ENCODE results near the gene ALOX12B. TPM values are rescaled to one million over a fixed set of nuclear protein-coding genes. Genes with fewer than 3 reads are reported as not detected.

Gene ALOX12B
- total and polyA plus RNA-seq, 2 of the 8 experiments (the other 6 are each of a cell fraction or from before 2014, with no cell fraction given) = 0.86 TPM; not detected in 1

DNA sequence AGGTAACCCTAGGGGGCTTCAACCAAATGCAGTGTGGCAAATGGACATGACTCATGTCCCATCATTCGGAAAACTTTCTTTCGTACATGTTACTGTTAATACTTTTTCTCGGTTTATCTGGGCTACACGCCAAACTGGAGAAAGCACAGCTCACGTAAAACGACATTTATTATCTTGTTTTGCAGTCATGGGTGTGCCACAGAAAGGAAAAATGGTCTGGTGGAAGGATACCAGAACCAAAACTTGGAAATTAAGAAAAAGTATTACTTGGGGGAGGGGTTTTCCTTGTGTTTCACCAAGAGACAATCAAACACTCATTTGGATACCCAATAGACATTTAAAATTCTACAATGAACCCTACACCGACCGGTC is 25.1 kb downstream of the ALOX12B start:
- no peak overlapping the region for H4K5ac ChIP-seq (ENCODE audit: insufficient read length, low read depth, low read length)
- H2AFZ ChIP-seq (ENCODE audit: low read length) = no peak overlapping the region
- peak overlapping the region; percentile 10 for H2BK120ac ChIP-seq (replicated peaks; ENCODE audit: low read depth, low read length)
- H3K79me1 ChIP-seq (ENCODE audit: low read depth, low read length) = no peaks in the 10 kb centered on the region
- H2BK5ac ChIP-seq (ENCODE audit: low read depth, low read length) = no peak overlapping the region
- no peak overlapping the region for H4K91ac ChIP-seq (replicated peaks; ENCODE audit: insufficient read length, low read length)
- H4K8ac ChIP-seq (ENCODE audit: extremely low read depth, insufficient read depth, low read length) = no peak overlapping the region
- FAIRE-seq = no peak
- peak overlapping the region; percentile 32 to 56 (median 42); a peak in 5 of 8 replicates for H3K4me3 ChIP-seq (ENCODE audit: extremely low read depth in 1 of 4, insufficient read depth in 2 of 4, low read depth in 3 of 4, low read length in 4 of 4)
- CTCF ChIA-PET (ENCODE audit: partially characterized antibody) = interaction anchor here (1.0 to 11.6 kb wide), 18 partner anchors 13 to 319 kb away, joined by 3 to 270 read pairs (median 4); partner anchors contain the start of genes ALOX12B, ALOX15B, ALOXE3 and TMEM107
- no peak overlapping the region for H2BK15ac ChIP-seq (ENCODE audit: low read length)
- H2BK12ac ChIP-seq (ENCODE audit: low read depth, low read length) = peak overlapping the region; percentile 75; the same call in 1 of the 2 replicates
- 15% methylated on average over 8 of the region's 8 CpGs; no CpG with 5 or more reads in 1 of the 2 experiments for WGBS, 2 experiments (ENCODE audit: extremely low coverage in 1 of 2, insufficient coverage in 1 of 2, insufficient read length in 1 of 2, insufficient replicate concordance in 2 of 2, low coverage in 1 of 2, low lambda C conversion rate in 2 of 2, missing lambda C conversion rate in 1 of 2)
- H3K4me2 ChIP-seq (ENCODE audit: insufficient read depth in 1 of 2, low read depth in 2 of 2, low read length in 2 of 2) = peak overlapping the region; percentile 80 to 86
- no peak overlapping the region for H3K27ac ChIP-seq (ENCODE audit: low read depth, low read length)
- H3K27me3 ChIP-seq (replicated peaks in 1 of 4; ENCODE audit: control insufficient read depth in 3 of 4, extremely low read depth in 1 of 4, insufficient read depth in 3 of 4, low read length in 3 of 4) = peaks cover 5 to 19% (median 16%) of the 10 kb centered on the region in 4 experiments; a peak in 5 of 7 replicates
- no peak for DNase-seq (ENCODE audit: low read depth in 1 of 2, low spot score in 2 of 2)
- POLR2A ChIA-PET (ENCODE audit: partially characterized antibody) = interaction anchor here (0.6 to 2.2 kb wide), 9 partner anchors 9 to 577 kb away, joined by 3 to 10 read pairs (median 4); no protein-coding TSS in a partner anchor
- no peak overlapping the region for H3K4ac ChIP-seq (replicated peaks; ENCODE audit: insufficient read length, low read depth, low read length)
- peaks cover 7 to 28% (median 16%) of the 10 kb centered on the region in 4 experiments for H3K4me1 ChIP-seq (replicated peaks in 1 of 4; ENCODE audit: control insufficient read depth in 3 of 4, insufficient read depth in 4 of 4, low read length in 3 of 4)
- TF ChIP-seq, protein P1, sequence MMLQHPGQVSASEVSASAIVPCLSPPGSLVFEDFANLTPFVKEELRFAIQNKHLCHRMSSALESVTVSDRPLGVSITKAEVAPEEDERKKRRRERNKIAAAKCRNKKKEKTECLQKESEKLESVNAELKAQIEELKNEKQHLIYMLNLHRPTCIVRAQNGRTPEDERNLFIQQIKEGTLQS (IDR thresholded peaks at IDR 0.05; ENCODE audit: insufficient read depth, low read depth, low read length) = no peak
- no peaks in the 10 kb centered on the region for H3K9me3 ChIP-seq (ENCODE audit: insufficient read depth in 2 of 2, low read depth in 1 of 2, low read length in 1 of 2)
- peaks cover 0 to 4% of the 10 kb centered on the region in 2 experiments for H4K20me1 ChIP-seq (replicated peaks in 1 of 2; ENCODE audit: control insufficient read depth in 1 of 2, insufficient read depth in 2 of 2, low read length in 2 of 2)
- no peak overlapping the region for H3K18ac ChIP-seq (ENCODE audit: extremely low read depth, low read length)
- no peaks in the 10 kb centered on the region for H3K79me2 ChIP-seq (ENCODE audit: control insufficient read depth in 1 of 2, insufficient read depth in 2 of 2, low read length in 2 of 2)
- no peak overlapping the region; a peak in 1 of 7 replicates for H3K9ac ChIP-seq (replicated peaks in 1 of 4; ENCODE audit: extremely low read depth in 1 of 4, low read depth in 3 of 4, low read length in 3 of 4)
- H2BK20ac ChIP-seq (ENCODE audit: low read length) = no peak overlapping the region
- no peak overlapping the region for H3K23ac ChIP-seq (ENCODE audit: insufficient read length)
- H3K36me3 ChIP-seq (ENCODE audit: control insufficient read depth in 2 of 4, insufficient read depth in 4 of 4, low read length in 3 of 4) = no peaks in the 10 kb centered on the region
- peaks cover 9% of the 10 kb centered on the region; the same call in 1 of the 2 replicates for H3K23me2 ChIP-seq (ENCODE audit: low read depth, low read length)
- no peak overlapping the region for H3K56ac ChIP-seq (replicated peaks; ENCODE audit: insufficient read length, low read depth, low read length)
- H2AK5ac ChIP-seq (ENCODE audit: low read depth, low read length) = no peak overlapping the region
- H3K14ac ChIP-seq (ENCODE audit: insufficient read length) = no peak overlapping the region
